Hepatocyte (in vitro differentiated cells): ENCODE results near the gene HOXA1. TPM values are rescaled to one million over a fixed set of nuclear protein-coding genes. Genes with fewer than 3 reads are reported as not detected.

ENCODE experiments used
- DNase-seq: peaks from one replicate; pipeline ENCODE4 v3.0.0-alpha.2; 2016; ENCODE audit warnings: low spot score
- H2AFZ ChIP-seq: fragments of 200-600 bp; sonication (generic); 2 replicates; pipeline ENCODE4 v1.6.0; 2016; ENCODE audit warnings: antibody characterized with exemption, mild to moderate bottlenecking
- H3K27ac ChIP-seq: fragments of 200-600 bp; sonication (generic); 2 replicates; pipeline ENCODE4 v1.5.1; 2016; ENCODE audit warnings: mild to moderate bottlenecking
- H3K27me3 ChIP-seq: fragments of 200-600 bp; sonication (generic); 2 replicates; pipeline ENCODE4 v1.6.1; 2016
- H3K36me3 ChIP-seq: fragments of 200-600 bp; sonication (generic); replicated peaks from 2 replicates; pipeline ENCODE4 v1.5.1; 2016; ENCODE audit warnings: low read depth; ENCODE audit not compliant: insufficient read depth
- H3K4me1 ChIP-seq: fragments of 200-600 bp; sonication (generic); 2 replicates; pipeline ENCODE4 v1.5.1; 2016; ENCODE audit warnings: mild to moderate bottlenecking, moderate library complexity; ENCODE audit not compliant: insufficient read depth
- H3K4me2 ChIP-seq: fragments of 200-600 bp; sonication (generic); 2 replicates; pipeline ENCODE4 v1.6.0; 2016
- H3K4me3 ChIP-seq: fragments of 200-600 bp; sonication (generic); 2 replicates; pipeline ENCODE4 v1.5.1; 2016; ENCODE audit warnings: mild to moderate bottlenecking
- H3K79me2 ChIP-seq: fragments of 200-600 bp; sonication (generic); 2 replicates; pipeline ENCODE4 v1.6.0; 2017; ENCODE audit warnings: mild to moderate bottlenecking
- H3K9me2 ChIP-seq: fragments of 200-600 bp; sonication (generic); replicated peaks from 2 replicates; pipeline ENCODE4 v1.6.0; 2017; ENCODE audit warnings: mild to moderate bottlenecking; ENCODE audit not compliant: insufficient read depth
- H3K9me3 ChIP-seq: fragments of 200-600 bp; sonication (generic); 2 replicates; pipeline ENCODE4 v1.5.1; 2016; ENCODE audit warnings: low read depth, mild to moderate bottlenecking
- H4K20me1 ChIP-seq: fragments of 200-600 bp; sonication (generic); 2 replicates; pipeline ENCODE4 v1.6.0; 2016; ENCODE audit warnings: mild to moderate bottlenecking; ENCODE audit not compliant: insufficient read depth, poor library complexity, severe bottlenecking
- EZH2 ChIP-seq: fragments of 200-600 bp; sonication (generic); IDR thresholded peaks from 2 replicates; pipeline ENCODE4 v1.6.1; 2016; ENCODE audit warnings: antibody characterized with exemption, mild to moderate bottlenecking, borderline replicate concordance
- EZH2phosphoT487 ChIP-seq: fragments of 200-600 bp; sonication (generic); IDR thresholded peaks from one replicate; pipeline ENCODE4 v1.6.1; 2018; ENCODE audit warnings: antibody characterized with exemption, mild to moderate bottlenecking, low read depth, moderate library complexity; ENCODE audit not compliant: unreplicated experiment, severe bottlenecking
- WGBS: methylation state at CpG from one replicate; pipeline ENCODE4 v1.1.6; 2016; ENCODE audit warnings: low lambda C conversion rate; ENCODE audit errors: missing lambda C conversion rate; 5-methylcytosine and 5-hydroxymethylcytosine counted together
- polyA plus RNA-seq: library from polyadenylated mRNA; unstranded; fragments of >200 nt; fragmentation: Nextera tagmentation; extraction: Ambion mirVana; gene quantifications from 2 replicates; pipeline ENCODE4 v1.2.1, GENCODE V29; 2016
- total RNA-seq: library from RNA; depleted of rRNA; stranded (reverse); fragments of >200 nt; gene quantifications from 2 replicates; pipeline ENCODE4 v1.2.3, GENCODE V29; 2014
- TF ChIP-seq, protein P1 (sequence below): fragments of 200-600 bp; sonication (generic); IDR thresholded peaks from 2 replicates; pipeline ENCODE4 v1.5.1; 2016; ENCODE audit warnings: antibody characterized with exemption, mild to moderate bottlenecking; ENCODE audit not compliant: poor library complexity

Gene HOXA1
- total and polyA plus RNA-seq, 2 experiments from 2014 or later: 0.25 to 0.30 TPM

DNA sequence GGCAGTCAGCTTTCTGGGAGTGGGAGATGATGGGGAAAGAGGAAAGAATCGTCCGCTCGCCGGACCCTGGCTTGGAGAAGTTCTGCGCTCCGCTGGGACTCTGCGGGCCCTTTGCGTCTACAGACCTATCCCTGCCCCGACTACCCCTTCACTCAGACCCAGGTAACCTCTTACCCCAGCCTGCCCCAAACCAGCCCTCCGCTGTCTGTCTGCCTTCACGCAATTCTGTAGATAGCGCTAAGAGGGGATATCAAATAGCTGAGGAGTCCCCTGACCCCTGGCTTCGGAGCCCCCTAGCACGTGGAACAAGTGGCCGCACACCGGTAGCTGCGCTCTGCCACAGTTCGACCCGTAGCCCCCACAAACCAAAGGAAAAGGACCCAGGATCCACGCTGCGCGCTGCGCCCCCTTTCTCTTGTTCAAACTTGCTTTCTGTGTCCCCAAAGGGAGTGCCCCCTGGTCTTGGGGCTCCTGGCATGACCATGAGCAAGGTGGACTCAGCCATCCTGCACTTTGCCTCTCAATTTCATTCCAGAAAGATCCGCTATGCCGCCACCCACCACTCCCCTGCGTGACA is 27.8 kb upstream of the HOXA1 start:
- Histone ChIP-seq H3K4me3 (peak overlapping the region; percentile 33), H4K20me1 (no peaks in the 10 kb centered on the region), H2AFZ (no peak overlapping the region), H3K4me2 (peak overlapping the region; percentile 66), H3K36me3 (no peaks in the 10 kb centered on the region), H3K27me3 (peaks cover 73% of the 10 kb centered on the region), H3K27ac (peak overlapping the region; percentile 89), H3K4me1 (peaks cover 11% of the 10 kb centered on the region), H3K9me2 (no peaks in the 10 kb centered on the region), H3K79me2 (peaks cover 11% of the 10 kb centered on the region), H3K9me3 (no peaks in the 10 kb centered on the region)
- TF ChIP-seq, protein P1, sequence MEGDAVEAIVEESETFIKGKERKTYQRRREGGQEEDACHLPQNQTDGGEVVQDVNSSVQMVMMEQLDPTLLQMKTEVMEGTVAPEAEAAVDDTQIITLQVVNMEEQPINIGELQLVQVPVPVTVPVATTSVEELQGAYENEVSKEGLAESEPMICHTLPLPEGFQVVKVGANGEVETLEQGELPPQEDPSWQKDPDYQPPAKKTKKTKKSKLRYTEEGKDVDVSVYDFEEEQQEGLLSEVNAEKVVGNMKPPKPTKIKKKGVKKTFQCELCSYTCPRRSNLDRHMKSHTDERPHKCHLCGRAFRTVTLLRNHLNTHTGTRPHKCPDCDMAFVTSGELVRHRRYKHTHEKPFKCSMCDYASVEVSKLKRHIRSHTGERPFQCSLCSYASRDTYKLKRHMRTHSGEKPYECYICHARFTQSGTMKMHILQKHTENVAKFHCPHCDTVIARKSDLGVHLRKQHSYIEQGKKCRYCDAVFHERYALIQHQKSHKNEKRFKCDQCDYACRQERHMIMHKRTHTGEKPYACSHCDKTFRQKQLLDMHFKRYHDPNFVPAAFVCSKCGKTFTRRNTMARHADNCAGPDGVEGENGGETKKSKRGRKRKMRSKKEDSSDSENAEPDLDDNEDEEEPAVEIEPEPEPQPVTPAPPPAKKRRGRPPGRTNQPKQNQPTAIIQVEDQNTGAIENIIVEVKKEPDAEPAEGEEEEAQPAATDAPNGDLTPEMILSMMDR: no peak
- no peak for TF ChIP-seq EZH2
- TF ChIP-seq EZH2phosphoT487: no peak
- 46% methylated on average over 19 of the region's 26 CpGs for WGBS
- DNase-seq: no peak

GRCh38 chr7:27123007-27123476 is 27.2 kb upstream of the HOXA1 start:
- Histone ChIP-seq H3K36me3 (no peaks in the 10 kb centered on the region), H3K9me2 (no peaks in the 10 kb centered on the region), H3K4me1 (peaks cover 11% of the 10 kb centered on the region), H3K4me2 (peak overlapping the region; percentile 66), H3K27me3 (peaks cover 73% of the 10 kb centered on the region), H3K4me3 (peak overlapping the region; percentile 33), H4K20me1 (no peaks in the 10 kb centered on the region), H3K27ac (peak overlapping the region; percentile 89), H2AFZ (no peak overlapping the region), H3K79me2 (peaks cover 11% of the 10 kb centered on the region), H3K9me3 (no peaks in the 10 kb centered on the region)
- TF ChIP-seq EZH2 (no peak), EZH2phosphoT487 (no peak)
- TF ChIP-seq, protein P1: no peak
- 28% methylated on average over 14 of the region's 14 CpGs for WGBS
- DNase-seq: no peak

- Histone ChIP-seq H3K4me2 (peak overlapping the region; percentile 66), H3K4me1 (peaks cover 11% of the 10 kb centered on the region), H4K20me1 (no peaks in the 10 kb centered on the region), H2AFZ (no peak overlapping the region), H3K4me3 (peak overlapping the region; percentile 33), H3K9me3 (no peaks in the 10 kb centered on the region), H3K79me2 (peaks cover 16% of the 10 kb centered on the region), H3K36me3 (no peaks in the 10 kb centered on the region), H3K27me3 (peaks cover 67% of the 10 kb centered on the region), H3K27ac (peak overlapping the region; percentile 89), H3K9me2 (no peaks in the 10 kb centered on the region)
- 23% methylated on average over 42 of the region's 42 CpGs for WGBS
- TF ChIP-seq, protein P1: no peak
- TF ChIP-seq EZH2: peak; percentile 39
- DNase-seq: peak; percentile 58
Measured at GRCh38 chr7:27122077-27122910, 26.5 kb upstream of the HOXA1 start.
